AG04449 (cell line): ENCODE data around the gene HMGCL.

Experiments
- CTCF ChIA-PET: fragments of 350-600 bp; formaldehyde crosslinking; extraction: SDS; loops from one replicate; lab custom pipeline; 2021; ENCODE audit warnings: antibody characterized with exemption; lab: Yijun Ruan, JAX
- POLR2A ChIA-PET: fragments of 400-600, 350-600 bp; formaldehyde crosslinking; extraction: SDS; loops from one replicate; lab custom pipeline; 2020; ENCODE audit warnings: antibody characterized with exemption, inconsistent platforms; lab: Yijun Ruan, JAX
- DNase-seq: peaks from one replicate; pipeline ENCODE4 v3.0.0-alpha.2; 2010; ENCODE audit warnings: low read depth, low spot score
- H3K4me3 ChIP-seq: 2 replicates; pipeline ENCODE4 v1.5.1; 2011; ENCODE audit warnings: low read depth, mild to moderate bottlenecking, control low read depth, low read length
- TF ChIP-seq, protein P1 (sequence below): IDR thresholded peaks from one replicate; pipeline ENCODE4 v1.5.1; 2011; ENCODE audit warnings: mild to moderate bottlenecking, moderate library complexity, low read length, control low read depth, inconsistent platforms; ENCODE audit not compliant: insufficient read depth; ENCODE audit errors: missing control alignments

The HMGCL gene

DNA sequence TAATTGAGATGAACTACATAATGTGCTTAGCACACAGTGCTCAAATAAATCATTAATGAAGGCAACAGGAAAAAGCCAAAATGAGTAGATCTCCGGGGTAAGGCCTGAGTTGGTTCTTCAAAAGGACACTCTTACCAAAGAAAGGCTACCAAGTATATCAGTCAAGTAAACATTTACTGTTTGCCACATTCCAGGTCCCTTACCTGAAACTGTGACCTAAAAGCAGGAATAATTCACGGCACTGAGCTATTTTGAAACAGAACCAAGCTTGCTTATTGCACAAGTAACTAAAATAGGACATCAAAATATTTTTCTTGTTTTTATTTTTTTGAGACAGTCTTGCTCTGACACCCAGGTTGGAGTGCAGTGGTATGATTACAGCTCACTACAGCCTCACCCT, 49.0 kb downstream of the HMGCL start:
- DNase-seq = no peak
- ChIA-PET CTCF (interaction anchor here (1.2 to 5.7 kb wide), 8 partner anchors 10 to 140 kb away, joined by 3 to 33 read pairs (median 6); partner anchors contain the start of gene FUCA1), POLR2A (no interaction called here)
- TF ChIP-seq, protein P1, sequence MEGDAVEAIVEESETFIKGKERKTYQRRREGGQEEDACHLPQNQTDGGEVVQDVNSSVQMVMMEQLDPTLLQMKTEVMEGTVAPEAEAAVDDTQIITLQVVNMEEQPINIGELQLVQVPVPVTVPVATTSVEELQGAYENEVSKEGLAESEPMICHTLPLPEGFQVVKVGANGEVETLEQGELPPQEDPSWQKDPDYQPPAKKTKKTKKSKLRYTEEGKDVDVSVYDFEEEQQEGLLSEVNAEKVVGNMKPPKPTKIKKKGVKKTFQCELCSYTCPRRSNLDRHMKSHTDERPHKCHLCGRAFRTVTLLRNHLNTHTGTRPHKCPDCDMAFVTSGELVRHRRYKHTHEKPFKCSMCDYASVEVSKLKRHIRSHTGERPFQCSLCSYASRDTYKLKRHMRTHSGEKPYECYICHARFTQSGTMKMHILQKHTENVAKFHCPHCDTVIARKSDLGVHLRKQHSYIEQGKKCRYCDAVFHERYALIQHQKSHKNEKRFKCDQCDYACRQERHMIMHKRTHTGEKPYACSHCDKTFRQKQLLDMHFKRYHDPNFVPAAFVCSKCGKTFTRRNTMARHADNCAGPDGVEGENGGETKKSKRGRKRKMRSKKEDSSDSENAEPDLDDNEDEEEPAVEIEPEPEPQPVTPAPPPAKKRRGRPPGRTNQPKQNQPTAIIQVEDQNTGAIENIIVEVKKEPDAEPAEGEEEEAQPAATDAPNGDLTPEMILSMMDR = no peak
- H3K4me3 ChIP-seq = no peak overlapping the region

DNA sequence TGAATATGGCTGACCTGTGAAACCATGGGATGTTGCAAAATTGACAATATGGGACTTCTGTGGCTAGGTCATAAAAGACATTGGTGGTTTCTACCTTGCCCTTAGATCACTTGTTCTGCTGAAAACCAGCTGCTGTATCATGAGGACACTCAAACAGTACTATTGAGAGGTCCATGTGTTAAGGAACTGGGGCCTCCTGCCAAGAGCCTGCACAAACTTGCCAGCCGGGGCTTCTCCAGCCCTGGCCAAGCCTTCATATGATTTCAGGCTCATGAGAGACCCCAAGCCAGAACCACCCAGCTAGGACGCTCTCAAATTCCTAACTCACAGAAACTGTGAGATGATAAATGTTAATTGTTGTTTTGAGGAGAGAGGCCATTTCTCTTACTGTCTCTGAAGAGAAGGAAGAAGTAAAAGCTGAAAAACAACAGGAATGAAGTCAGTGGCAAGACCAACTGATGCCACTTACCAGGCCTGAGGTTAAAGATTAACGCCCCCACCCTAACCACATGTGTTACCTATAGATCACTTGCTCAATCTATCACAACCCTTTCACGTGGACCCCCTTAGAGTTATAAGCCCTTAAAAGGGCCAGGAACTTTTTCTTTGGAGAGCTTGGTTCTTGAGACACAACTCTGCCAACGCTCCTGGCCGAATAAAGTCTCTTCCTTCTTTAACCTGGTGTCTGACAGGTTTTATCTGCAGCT, 50.9 kb downstream of the HMGCL start:
- no peak for DNase-seq
- TF ChIP-seq, protein P1 = no peak
- no peak overlapping the region for H3K4me3 ChIP-seq
- CTCF ChIA-PET = interaction anchor here (0.8 to 5.7 kb wide), 11 partner anchors 9 to 142 kb away, joined by 3 to 33 read pairs (median 4); partner anchors contain the start of gene FUCA1
- POLR2A ChIA-PET = no interaction called here

DNA sequence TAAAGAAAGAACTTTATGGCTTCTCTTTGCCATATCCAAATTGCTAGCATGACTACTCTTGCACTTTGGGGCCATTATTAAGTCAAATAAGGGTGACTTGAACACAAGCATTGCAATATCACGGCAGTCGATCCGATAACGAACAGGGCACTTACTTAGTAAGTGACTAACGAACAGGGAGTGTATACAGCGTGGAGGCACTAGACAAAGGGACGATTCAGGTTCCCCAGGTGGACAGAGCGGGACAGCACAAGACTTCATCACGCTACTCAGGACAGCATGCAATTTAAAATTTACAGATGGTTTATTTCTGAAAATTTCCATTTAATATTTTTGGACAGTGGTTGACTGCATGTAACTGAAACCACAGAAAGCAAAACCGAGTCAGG, 52.4 kb downstream of the HMGCL start:
- ChIA-PET POLR2A (no interaction called here), CTCF (interaction anchor here (2.0 to 5.7 kb wide), 3 partner anchors 12 to 144 kb away, joined by 5 to 33 read pairs (median 7); no protein-coding TSS in a partner anchor)
- TF ChIP-seq, protein P1 = no peak
- no peak for DNase-seq
- no peak overlapping the region for H3K4me3 ChIP-seq

DNA sequence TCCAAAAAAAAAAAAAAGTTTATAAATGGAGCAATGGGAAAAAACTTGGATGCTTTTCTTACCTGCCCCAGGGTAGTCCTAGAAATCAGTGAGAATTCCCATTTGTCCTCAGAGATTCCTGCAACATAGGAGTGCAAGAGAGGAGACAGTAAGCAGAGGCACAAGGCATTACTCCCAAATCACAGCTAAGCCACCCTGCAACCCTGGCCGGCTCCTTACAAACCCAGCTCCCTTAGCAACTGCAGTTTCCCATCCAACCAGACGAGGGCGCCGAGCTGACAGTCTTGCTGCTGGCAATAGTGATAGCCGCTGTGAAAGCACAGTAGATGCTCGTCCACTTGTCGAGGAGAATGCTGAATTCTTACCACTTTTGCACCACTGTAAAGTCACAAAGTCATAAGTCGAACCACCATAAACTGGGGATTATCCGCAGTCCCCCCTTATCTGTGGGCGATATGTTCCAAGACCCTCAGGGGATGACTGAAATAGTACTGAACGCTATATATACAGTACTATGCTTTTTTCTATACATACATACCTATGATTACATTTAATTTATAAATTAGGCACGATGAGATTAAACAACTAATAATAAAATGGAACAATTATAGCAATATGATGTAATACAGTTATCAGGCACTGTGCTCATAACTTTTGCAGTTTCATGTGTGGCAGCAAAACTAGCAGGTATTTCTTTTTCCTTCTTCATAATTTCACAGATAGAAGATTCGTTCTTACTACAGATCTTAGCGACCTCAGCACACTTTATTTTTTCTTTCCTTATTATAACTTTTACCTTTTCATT, 53.0 kb downstream of the HMGCL start:
- no peak overlapping the region for H3K4me3 ChIP-seq
- ChIA-PET POLR2A (interaction anchor here (1.5 kb wide), 1 partner anchor 18 kb away, joined by 3 read pairs; no protein-coding TSS in a partner anchor), CTCF (interaction anchor here (0.6 to 3.8 kb wide), 39 partner anchors 9 to 342 kb away, joined by 3 to 53 read pairs (median 4); partner anchors contain the start of genes CNR2, FUCA1, LYPLA2 and MYOM3)
- DNase-seq = no peak
- TF ChIP-seq, protein P1 = peak; percentile 98

DNA sequence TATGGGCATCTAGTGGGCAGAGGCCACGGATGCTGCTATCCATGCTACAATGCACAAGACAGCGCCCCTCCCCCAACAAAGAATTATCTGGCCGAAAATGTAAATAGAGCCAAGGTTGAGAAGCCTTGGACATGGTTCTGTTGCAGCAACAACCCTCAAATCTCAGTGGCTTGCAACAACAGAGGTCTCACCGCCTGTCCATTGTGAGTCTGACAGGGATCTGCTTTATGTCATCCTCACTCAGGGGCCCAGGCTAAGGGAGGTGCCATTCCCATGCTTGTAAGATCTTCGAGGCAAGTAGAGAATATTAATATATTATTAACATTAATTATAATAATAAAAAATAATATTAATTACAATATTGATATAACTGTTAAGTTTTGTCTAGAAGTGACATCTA, 56.5 kb downstream of the HMGCL start:
- H3K4me3 ChIP-seq = no peak overlapping the region
- CTCF ChIA-PET = interaction anchor here (1.2 to 3.8 kb wide), 2 partner anchors 15 to 148 kb away, joined by 4 to 53 read pairs; no protein-coding TSS in a partner anchor
- POLR2A ChIA-PET = no interaction called here
- no peak for DNase-seq
- TF ChIP-seq, protein P1 = no peak
